Activated CD8-positive, alpha-beta T cell treated with anti-CD3 and anti-CD28 coated beads for 36 hours (primary cell): ENCODE results near the gene NNAT. TPM values are rescaled to one million over a fixed set of nuclear protein-coding genes. Genes with fewer than 3 reads are reported as not detected.

Experiments
- ATAC-seq: fragments of 200-7000 bp; cut with Tn5 transposase; one replicate; pipeline ENCODE4 v1.10.0; 2021; ENCODE audit warnings: mild to moderate bottlenecking, moderate library complexity
- CTCF ChIA-PET: fragments of 350-600 bp; sonication (Branson Sonifier 250); formaldehyde crosslinking; loops from one replicate; lab custom pipeline; 2021; ENCODE audit warnings: antibody characterized with exemption; lab: Charles Lee
- POLR2A ChIA-PET: fragments of 350-600 bp; sonication (Branson Sonifier 250); formaldehyde crosslinking; loops from one replicate; lab custom pipeline; 2021; ENCODE audit warnings: antibody characterized with exemption; lab: Charles Lee
- DNase-seq: peaks from one replicate; pipeline ENCODE4 v3.0.0-alpha.2; 2020
- H3K27ac Mint-ChIP-seq: one replicate; pipeline ENCODE4 v1.8.0; 2021; ENCODE audit warnings: mild to moderate bottlenecking, mixed read lengths
- H3K27me3 Mint-ChIP-seq: one replicate; pipeline ENCODE4 v1.8.0; 2021; ENCODE audit warnings: mixed read lengths
- H3K36me3 Mint-ChIP-seq: one replicate; pipeline ENCODE4 v1.8.0; 2021; ENCODE audit warnings: low read depth, mixed read lengths
- H3K4me1 Mint-ChIP-seq: one replicate; pipeline ENCODE4 v1.8.0; 2021; ENCODE audit warnings: low read depth, mixed read lengths
- H3K4me3 Mint-ChIP-seq: one replicate; pipeline ENCODE4 v1.8.0; 2021; ENCODE audit warnings: mild to moderate bottlenecking, moderate library complexity, mixed read lengths
- H3K9me3 Mint-ChIP-seq: one replicate; pipeline ENCODE4 v1.8.0; 2021; ENCODE audit warnings: mixed read lengths
- intact Hi-C: fragments of 100-400 bp; cut with micrococcal nuclease; formaldehyde crosslinking; loops from one replicate; pipeline ENCODE4 v1.10.0; 2022
- total RNA-seq, 2 experiments: library from RNA; stranded (reverse); gene quantifications; one replicate each; pipeline ENCODE4 v1.2.3, GENCODE V29; 2021
- TF ChIP-seq, protein P1 (sequence below): fragments of 200-600 bp; IDR thresholded peaks from one replicate; pipeline ENCODE4 v1.8.0; 2022; ENCODE audit warnings: antibody characterized with exemption, mild to moderate bottlenecking

The NNAT gene
- total RNA-seq, 2 experiments from 2014 or later, result 0.47 TPM; not detected in 1

- CTCF ChIA-PET, result interaction anchor here (0.7 to 1.2 kb wide), 2 partner anchors 35 to 139 kb away, joined by 3 to 4 read pairs; no protein-coding TSS in a partner anchor
- no peaks in the 10 kb centered on the region for H3K36me3 Mint-ChIP-seq
- no peak for ATAC-seq
Observed at GRCh38 chr20:37529214-37529967, 8.3 kb downstream of the NNAT start.

GRCh38 chr20:37529968-37530600 is 9.0 kb downstream of the NNAT start:
- H3K9me3 Mint-ChIP-seq, result no peaks in the 10 kb centered on the region
- CTCF ChIA-PET, result interaction anchor here (0.7 to 1.2 kb wide), 4 partner anchors 34 to 338 kb away, joined by 3 to 4 read pairs (median 4); no protein-coding TSS in a partner anchor
- H3K4me1 Mint-ChIP-seq, result peaks cover 30% of the 10 kb centered on the region
- no peaks in the 10 kb centered on the region for H3K36me3 Mint-ChIP-seq
- H3K27me3 Mint-ChIP-seq, result no peaks in the 10 kb centered on the region
- H3K4me3 Mint-ChIP-seq, result no peak overlapping the region
- POLR2A ChIA-PET, result no interaction called here
- TF ChIP-seq, protein P1, sequence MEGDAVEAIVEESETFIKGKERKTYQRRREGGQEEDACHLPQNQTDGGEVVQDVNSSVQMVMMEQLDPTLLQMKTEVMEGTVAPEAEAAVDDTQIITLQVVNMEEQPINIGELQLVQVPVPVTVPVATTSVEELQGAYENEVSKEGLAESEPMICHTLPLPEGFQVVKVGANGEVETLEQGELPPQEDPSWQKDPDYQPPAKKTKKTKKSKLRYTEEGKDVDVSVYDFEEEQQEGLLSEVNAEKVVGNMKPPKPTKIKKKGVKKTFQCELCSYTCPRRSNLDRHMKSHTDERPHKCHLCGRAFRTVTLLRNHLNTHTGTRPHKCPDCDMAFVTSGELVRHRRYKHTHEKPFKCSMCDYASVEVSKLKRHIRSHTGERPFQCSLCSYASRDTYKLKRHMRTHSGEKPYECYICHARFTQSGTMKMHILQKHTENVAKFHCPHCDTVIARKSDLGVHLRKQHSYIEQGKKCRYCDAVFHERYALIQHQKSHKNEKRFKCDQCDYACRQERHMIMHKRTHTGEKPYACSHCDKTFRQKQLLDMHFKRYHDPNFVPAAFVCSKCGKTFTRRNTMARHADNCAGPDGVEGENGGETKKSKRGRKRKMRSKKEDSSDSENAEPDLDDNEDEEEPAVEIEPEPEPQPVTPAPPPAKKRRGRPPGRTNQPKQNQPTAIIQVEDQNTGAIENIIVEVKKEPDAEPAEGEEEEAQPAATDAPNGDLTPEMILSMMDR, result no peak
- no peak overlapping the region for H3K27ac Mint-ChIP-seq
- DNase-seq (no peak), ATAC-seq (no peak)
- intact Hi-C loops, result loop anchor here (5.0 to 10.0 kb wide), 3 partner anchors 145 to 333 kb away; no protein-coding TSS in a partner anchor

More at GRCh38 chr20:37529214-37529967, 8.3 kb downstream of the NNAT start:
- DNase-seq, result no peak
- Mint-ChIP-seq H3K4me3 (peak overlapping the region; percentile 78), H3K27me3 (no peaks in the 10 kb centered on the region), H3K9me3 (no peaks in the 10 kb centered on the region), H3K4me1 (peaks cover 33% of the 10 kb centered on the region), H3K27ac (no peak overlapping the region)
- intact Hi-C loops, result no loop called here
- TF ChIP-seq, protein P1, result no peak
- POLR2A ChIA-PET, result interaction anchor here (1.5 kb wide), 1 partner anchor 351 kb away, joined by 4 read pairs; no protein-coding TSS in a partner anchor

DNA sequence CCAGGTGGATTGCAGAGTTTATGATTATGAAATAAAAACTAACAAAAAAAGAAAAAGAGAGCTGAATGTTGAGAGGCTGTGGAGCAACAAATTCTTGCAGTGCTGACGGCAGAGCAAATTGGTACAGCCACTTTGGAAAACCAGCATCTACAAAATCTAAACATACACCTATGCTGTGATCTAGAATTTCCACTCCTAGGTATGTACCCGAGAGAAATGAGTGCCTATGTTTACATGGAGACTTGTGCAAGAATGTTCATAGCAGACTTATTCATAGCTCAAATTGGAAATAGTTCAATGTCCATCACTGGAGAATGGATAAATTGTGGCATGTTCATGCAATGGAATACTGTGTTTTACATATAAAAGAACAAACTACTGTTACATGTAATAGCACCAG is 9.6 kb downstream of the NNAT start:
- Mint-ChIP-seq H3K4me3 (no peak overlapping the region), H3K4me1 (peaks cover 23% of the 10 kb centered on the region)
- POLR2A ChIA-PET, result no interaction called here

DNA sequence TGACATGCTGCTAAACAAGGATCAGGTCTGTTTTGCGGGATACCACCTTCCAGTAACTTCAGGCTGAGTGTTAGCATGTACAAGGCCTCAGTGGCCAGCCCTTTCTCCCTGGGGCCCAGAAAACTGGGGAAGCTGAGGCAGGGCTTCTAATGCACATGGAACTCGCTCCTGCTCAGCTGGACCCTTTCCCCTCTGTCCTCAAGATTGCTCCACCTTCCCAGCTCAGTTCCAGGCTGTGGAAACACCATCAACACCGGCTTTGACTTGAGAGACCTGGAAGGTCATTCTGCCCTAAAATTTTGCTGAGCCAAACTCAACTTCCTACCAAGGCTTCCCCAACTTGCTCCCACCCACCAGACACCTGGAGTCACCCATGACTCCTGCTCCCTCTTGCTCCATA is 10.8 kb downstream of the NNAT start:
- Mint-ChIP-seq H3K27ac (no peak overlapping the region), H3K4me1 (peaks cover 13% of the 10 kb centered on the region), H3K27me3 (no peaks in the 10 kb centered on the region), H3K36me3 (no peaks in the 10 kb centered on the region), H3K4me3 (no peak overlapping the region), H3K9me3 (no peaks in the 10 kb centered on the region)
- POLR2A ChIA-PET, result no interaction called here
- ATAC-seq, result no peak
- CTCF ChIA-PET, result interaction anchor here (1.1 to 1.9 kb wide), 3 partner anchors 26 to 262 kb away, joined by 3 to 9 read pairs (median 3); no protein-coding TSS in a partner anchor
- TF ChIP-seq, protein P1, result no peak
- intact Hi-C loops, result loop anchor here (5.0 to 10.0 kb wide), 3 partner anchors 147 to 335 kb away; no protein-coding TSS in a partner anchor
- no peak for DNase-seq

More for the DNA sequence above, 9.6 kb downstream of the NNAT start:
- CTCF ChIA-PET, result interaction anchor here (1.0 to 1.9 kb wide), 4 partner anchors 33 to 339 kb away, joined by 3 to 9 read pairs (median 4); no protein-coding TSS in a partner anchor
- intact Hi-C loops, result loop anchor here (5.0 to 10.0 kb wide), 3 partner anchors 146 to 333 kb away; no protein-coding TSS in a partner anchor
- TF ChIP-seq, protein P1, result no peak
- ATAC-seq, result no peak
- H3K27ac Mint-ChIP-seq, result no peak overlapping the region
- H3K27me3 Mint-ChIP-seq, result no peaks in the 10 kb centered on the region
- H3K36me3 Mint-ChIP-seq, result no peaks in the 10 kb centered on the region
- H3K9me3 Mint-ChIP-seq, result no peaks in the 10 kb centered on the region
- DNase-seq, result no peak
